Esophagus squamous epithelium (tissue), 5 donors: ENCODE measurements around the gene ATP5F1D. TPM values are rescaled to one million over a fixed set of nuclear protein-coding genes. Genes with fewer than 3 reads are reported as not detected.

Source experiments
- DNase-seq: peaks from one replicate; lab custom pipeline; 2025; lab: John Stamatoyannopoulos, UW
- H3K27ac ChIP-seq, 4 donors: fragments of 200-600 bp; sonication (generic); one replicate each; pipeline ENCODE4 v1.5.1; 2016 to 2019; ENCODE audit warnings: mild to moderate bottlenecking in 1 of 4
- H3K27me3 ChIP-seq, 4 donors: fragments of 200-600 bp; sonication (generic); 1 replicate in 3 of 4; 2 replicates in 1 of 4; pipeline versions ENCODE4 v1.5.1 to v1.6.0; 2017 to 2021; ENCODE audit warnings: antibody characterized with exemption in 1 of 4
- H3K36me3 ChIP-seq, 3 donors: fragments of 200-600 bp; sonication (generic); one replicate each; pipeline ENCODE4 v1.5.1; 2016 to 2019
- H3K4me1 ChIP-seq, 3 donors: fragments of 200-600 bp; sonication (generic); one replicate each; pipeline ENCODE4 v1.5.1; 2017 to 2019
- H3K4me3 ChIP-seq, 4 donors: fragments of 200-600 bp; sonication (generic); 1 replicate in 3 of 4; 2 replicates in 1 of 4; pipeline ENCODE4 v1.5.1; 2016 to 2019; ENCODE audit warnings: mild to moderate bottlenecking in 2 of 4, moderate library complexity in 1 of 4
- H3K9me3 ChIP-seq, 3 donors: fragments of 200-600 bp; sonication (generic); one replicate each; pipeline ENCODE4 v1.5.1; 2016 to 2019
- POLR2A ChIP-seq, 4 donors: fragments of 450-650 bp; IDR thresholded peaks; one replicate each; pipeline ENCODE4 v1.6.1; 2017; ENCODE audit warnings: antibody characterized with exemption in 4 of 4, mild to moderate bottlenecking in 4 of 4, moderate library complexity in 3 of 4
- WGBS, 2 donors: methylation state at CpG; one replicate each; pipeline ENCODE4 v1.1.5; 2018; 5-methylcytosine and 5-hydroxymethylcytosine counted together
- intact Hi-C: fragments of 100-400 bp; cut with DNase I; formaldehyde crosslinking; loops from one replicate; pipeline ENCODE4 v1.15.0; 2022
- total RNA-seq, 4 donors: library from RNA; depleted of rRNA; stranded (reverse); fragments of >200 nt; gene quantifications; one replicate each; pipeline ENCODE4 v1.1.0, GENCODE V29; 2016
- TF ChIP-seq, protein P1 (sequence below), 6 experiments: fragments of 450-650 bp in 4 of 6; fragments of 200-600 bp in 2 of 6; sonication (generic) in 2 of 6; IDR thresholded peaks; one replicate each; pipeline ENCODE4 v1.5.1; 2016 to 2019; ENCODE audit warnings: antibody characterized with exemption in 6 of 6, mild to moderate bottlenecking in 4 of 6, moderate library complexity in 4 of 6
- donor health status: DM: yes; HTN: yes; CAD: no.

The ATP5F1D gene
- total RNA-seq, 4 donors from 2014 or later: 83.4 to 171 (median 132) TPM

DNA sequence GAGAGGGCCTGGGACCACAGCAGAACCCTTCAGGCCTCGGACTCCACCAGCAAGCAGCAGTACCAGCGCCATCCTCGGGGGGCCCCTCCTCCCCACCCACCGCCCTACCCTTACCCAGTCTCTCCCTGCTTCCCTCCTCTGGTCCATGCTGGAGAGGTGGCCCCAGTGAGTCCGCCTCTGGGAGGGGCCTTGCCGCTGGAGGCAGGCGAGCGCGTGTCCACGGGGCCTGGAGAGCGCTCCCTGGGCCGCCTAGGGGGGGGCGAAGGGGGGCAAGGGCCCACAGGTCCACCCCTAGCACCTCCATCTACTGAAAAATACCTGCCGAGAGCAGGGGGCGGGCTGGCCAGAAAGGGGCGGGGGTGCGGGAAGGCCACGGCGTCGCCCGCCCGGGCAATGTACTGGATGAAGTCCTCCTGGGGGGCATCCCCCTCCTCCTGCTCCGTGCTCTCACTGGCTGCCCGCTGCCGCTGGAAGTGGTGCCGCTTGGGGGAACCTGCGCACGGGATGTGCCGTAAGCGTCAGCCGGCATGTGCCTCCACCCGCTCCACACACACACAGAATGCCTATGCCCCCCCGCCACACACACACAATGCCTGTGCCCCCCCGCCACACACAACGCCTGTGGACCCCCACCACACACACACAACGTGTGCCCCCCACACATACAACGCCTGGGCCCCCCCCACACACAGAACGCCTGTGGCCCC, 10.6 kb upstream of the ATP5F1D start:
- 80% methylated on average over 7 of the region's 38 CpGs; no CpG with 5 or more reads in 1 of the 2 donors for WGBS, 2 donors
- Histone ChIP-seq H3K4me3 (no peak overlapping the region), H3K36me3 (peaks cover 17 to 29% (median 19%) of the 10 kb centered on the region in 3 donors), H3K4me1 (peaks cover 17 to 50% (median 18%) of the 10 kb centered on the region in 3 donors), H3K27ac (no peak overlapping the region), H3K9me3 (no peaks in the 10 kb centered on the region), H3K27me3 (no peaks in the 10 kb centered on the region)
- DNase-seq: no peak
- TF ChIP-seq, protein P1, sequence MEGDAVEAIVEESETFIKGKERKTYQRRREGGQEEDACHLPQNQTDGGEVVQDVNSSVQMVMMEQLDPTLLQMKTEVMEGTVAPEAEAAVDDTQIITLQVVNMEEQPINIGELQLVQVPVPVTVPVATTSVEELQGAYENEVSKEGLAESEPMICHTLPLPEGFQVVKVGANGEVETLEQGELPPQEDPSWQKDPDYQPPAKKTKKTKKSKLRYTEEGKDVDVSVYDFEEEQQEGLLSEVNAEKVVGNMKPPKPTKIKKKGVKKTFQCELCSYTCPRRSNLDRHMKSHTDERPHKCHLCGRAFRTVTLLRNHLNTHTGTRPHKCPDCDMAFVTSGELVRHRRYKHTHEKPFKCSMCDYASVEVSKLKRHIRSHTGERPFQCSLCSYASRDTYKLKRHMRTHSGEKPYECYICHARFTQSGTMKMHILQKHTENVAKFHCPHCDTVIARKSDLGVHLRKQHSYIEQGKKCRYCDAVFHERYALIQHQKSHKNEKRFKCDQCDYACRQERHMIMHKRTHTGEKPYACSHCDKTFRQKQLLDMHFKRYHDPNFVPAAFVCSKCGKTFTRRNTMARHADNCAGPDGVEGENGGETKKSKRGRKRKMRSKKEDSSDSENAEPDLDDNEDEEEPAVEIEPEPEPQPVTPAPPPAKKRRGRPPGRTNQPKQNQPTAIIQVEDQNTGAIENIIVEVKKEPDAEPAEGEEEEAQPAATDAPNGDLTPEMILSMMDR (IDR thresholded peaks at IDR 0.05): no peak
- TF ChIP-seq POLR2A (IDR thresholded peaks at IDR 0.05): no peak
- intact Hi-C loops: no loop called here

DNA sequence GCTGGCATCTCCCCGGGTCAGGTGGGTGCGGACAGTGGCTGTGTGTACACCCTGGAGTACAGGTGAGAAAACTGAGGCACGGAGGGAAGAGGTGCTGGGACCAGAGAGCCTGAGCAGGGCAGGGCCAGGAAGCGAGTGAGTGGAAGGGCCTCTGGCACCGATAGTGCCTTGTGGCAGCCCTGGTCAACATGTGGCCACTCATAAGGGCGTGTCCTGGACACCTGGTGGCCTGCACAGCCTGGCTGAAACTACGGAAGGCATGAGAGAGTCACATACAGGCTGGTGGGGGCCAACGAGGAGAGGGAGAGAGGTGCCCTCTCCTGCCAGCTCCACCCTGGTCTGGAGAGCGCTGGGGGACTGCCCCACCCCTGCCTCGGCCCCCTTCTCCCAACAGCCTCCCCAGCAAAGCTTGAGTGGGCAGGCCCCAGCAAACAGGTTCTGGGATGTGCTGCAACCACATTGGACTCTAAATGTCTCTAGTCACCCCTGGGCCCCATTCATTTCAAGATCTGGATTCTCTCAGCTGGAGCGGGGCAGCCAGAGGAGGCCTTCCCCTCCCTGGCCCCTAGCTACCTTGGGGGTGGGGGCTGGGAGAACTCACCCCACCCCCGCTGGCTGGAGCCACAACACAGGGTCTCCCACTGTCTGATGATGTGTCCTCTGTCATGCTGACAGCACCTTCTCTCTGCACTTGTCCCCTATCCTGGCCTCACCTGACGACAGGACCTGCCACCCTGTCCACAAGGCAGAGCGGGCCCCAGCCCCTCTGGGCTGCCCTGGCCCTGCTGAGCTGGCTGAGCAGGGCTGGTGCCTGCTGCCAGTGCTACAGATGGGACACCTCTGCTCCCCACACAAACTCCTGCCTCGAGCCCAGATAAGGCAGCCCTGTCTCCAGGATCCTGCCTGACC, 9.6 kb upstream of the ATP5F1D start:
- Histone ChIP-seq H3K9me3 (no peaks in the 10 kb centered on the region), H3K27ac (peak overlapping the region; percentile 46 to 66 (median 54)), H3K36me3 (peaks cover 12 to 19% (median 12%) of the 10 kb centered on the region in 3 donors), H3K27me3 (peaks cover 0 to 7% (median 0%) of the 10 kb centered on the region in 4 donors), H3K4me3 (no peak overlapping the region), H3K4me1 (peaks cover 23 to 60% (median 29%) of the 10 kb centered on the region in 3 donors)
- TF ChIP-seq POLR2A (IDR thresholded peaks at IDR 0.05): no peak
- TF ChIP-seq, protein P1 (IDR thresholded peaks at IDR 0.05): no peak
- no peak for DNase-seq
- intact Hi-C loops: no loop called here
- 55 to 61% methylated on average over 5 to 8 of the region's 15 CpGs for WGBS, 2 donors

DNA sequence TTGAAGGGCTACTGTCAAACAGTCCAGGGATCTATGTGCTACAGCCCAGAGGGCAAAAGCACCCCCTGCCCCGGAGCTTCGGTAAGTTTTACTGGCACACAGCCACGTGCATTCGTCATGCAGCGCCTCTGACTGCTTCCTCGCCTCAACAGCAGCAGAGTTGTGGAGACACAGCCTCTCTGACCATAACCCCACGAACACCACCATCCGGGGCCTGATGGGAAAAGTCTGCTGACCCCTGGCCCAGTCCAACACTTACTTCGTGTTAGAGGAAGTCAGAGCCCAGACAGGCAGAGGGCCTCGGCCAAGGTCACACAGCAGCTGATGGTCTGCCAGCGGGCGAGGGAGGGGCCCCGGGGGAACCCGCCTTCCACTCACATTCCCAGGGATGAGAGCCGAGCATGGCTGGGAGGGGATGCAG, 8.9 kb upstream of the ATP5F1D start:
- Histone ChIP-seq H3K9me3 (no peaks in the 10 kb centered on the region), H3K27me3 (peaks cover 0 to 13% (median 0%) of the 10 kb centered on the region in 4 donors), H3K4me1 (peaks cover 27 to 66% (median 36%) of the 10 kb centered on the region in 3 donors), H3K4me3 (no peak overlapping the region), H3K27ac (peak overlapping the region; percentile 46 to 66 (median 54)), H3K36me3 (peaks cover 5 to 12% (median 6%) of the 10 kb centered on the region in 3 donors)
- no peak for DNase-seq
- TF ChIP-seq, protein P1 (IDR thresholded peaks at IDR 0.05): no peak
- TF ChIP-seq POLR2A (IDR thresholded peaks at IDR 0.05): no peak
- intact Hi-C loops: no loop called here
- WGBS, 2 donors: no CpG with 5 or more reads among the region's 15 CpGs

DNA sequence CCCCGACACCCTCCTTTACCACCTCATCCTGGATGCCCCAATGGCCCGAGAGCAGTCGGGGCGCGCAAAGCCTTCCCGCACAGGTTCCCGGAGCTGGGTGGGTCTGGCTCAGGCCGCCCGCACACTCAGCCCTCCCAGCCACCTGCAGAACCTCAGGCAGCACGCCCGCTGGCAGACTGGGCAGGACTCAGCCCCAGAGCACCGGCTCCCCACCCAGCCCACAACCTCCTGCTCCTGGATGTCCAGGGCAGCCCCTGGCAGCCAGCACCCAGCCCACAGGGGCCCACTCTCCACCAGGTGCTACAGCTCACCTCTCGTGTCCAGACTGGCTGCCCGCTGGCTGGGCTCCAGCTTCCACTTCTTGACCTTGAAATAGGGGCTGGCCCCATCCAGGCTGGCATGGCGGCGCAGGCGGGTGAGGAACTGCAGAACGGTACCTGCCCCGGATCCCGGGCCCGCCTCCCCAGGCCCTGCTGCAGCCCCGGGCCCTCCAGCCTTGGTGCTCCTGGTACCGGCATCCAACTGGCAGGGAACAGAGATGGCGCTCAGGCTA, 8.4 kb upstream of the ATP5F1D start:
- H3K27ac ChIP-seq: peak overlapping the region in 3 of 4 donors; percentile 25 to 66 (median 61)
- H3K4me3 ChIP-seq: no peak overlapping the region
- no peaks in the 10 kb centered on the region for H3K9me3 ChIP-seq
- TF ChIP-seq POLR2A (IDR thresholded peaks at IDR 0.05): no peak
- TF ChIP-seq, protein P1 (IDR thresholded peaks at IDR 0.05): no peak
- no peak for DNase-seq
- intact Hi-C loops: no loop called here
- peaks cover 0 to 7% (median under 1%) of the 10 kb centered on the region in 3 donors for H3K36me3 ChIP-seq
- WGBS, 2 donors: 20 to 50% methylated on average over 1 to 2 of the region's 24 CpGs
- peaks cover 0 to 13% (median 0%) of the 10 kb centered on the region in 4 donors for H3K27me3 ChIP-seq
- H3K4me1 ChIP-seq: peaks cover 29 to 70% (median 41%) of the 10 kb centered on the region in 3 donors
